Cardiac muscle cell (in vitro differentiated cells and primary cell): ENCODE data around the gene EN2. TPM values are rescaled to one million over a fixed set of nuclear protein-coding genes. Genes with fewer than 3 reads are reported as not detected.

ENCODE experiments used
- DNase-seq, 2 donors: peaks; one replicate each; pipeline versions ENCODE4 v3.0.0 to v3.0.0-alpha.2; 2010 to 2017; ENCODE audit warnings: low read depth in 1 of 2, low spot score in 1 of 2
- H3K27ac ChIP-seq: fragments of 200-600 bp; sonication (generic); 2 replicates; pipeline ENCODE4 v1.5.1; 2016
- H3K27me3 ChIP-seq: fragments of 200-600 bp; sonication (generic); 2 replicates; pipeline ENCODE4 v1.6.0; 2016; ENCODE audit warnings: control low read depth
- H3K36me3 ChIP-seq: fragments of 200-600 bp; sonication (generic); 2 replicates; pipeline ENCODE4 v1.5.1; 2016; ENCODE audit warnings: control low read depth
- H3K4me1 ChIP-seq: fragments of 200-600 bp; sonication (generic); 2 replicates; pipeline ENCODE4 v1.8.1; 2017; ENCODE audit warnings: low read depth, mild to moderate bottlenecking, mixed run types
- H3K4me3 ChIP-seq: fragments of 200-600 bp; sonication (generic); 2 replicates; pipeline ENCODE4 v1.5.1; 2016; ENCODE audit warnings: mild to moderate bottlenecking
- H3K9me3 ChIP-seq: fragments of 200-600 bp; sonication (generic); 2 replicates; pipeline ENCODE4 v1.5.1; 2017; ENCODE audit warnings: low read depth, mild to moderate bottlenecking, control low read depth
- polyA plus RNA-seq: library from polyadenylated mRNA; unstranded; fragments of >200 nt; fragmentation: Nextera tagmentation; extraction: Ambion mirVana; gene quantifications from 2 replicates; pipeline ENCODE4 v1.2.1, GENCODE V29; 2016
- total RNA-seq: library from RNA; depleted of rRNA; stranded (reverse); fragments of >200 nt; gene quantifications from 2 replicates; pipeline ENCODE4 v1.2.3, GENCODE V29; 2016
- TF ChIP-seq, protein P1 (sequence below): IDR thresholded peaks from 2 replicates; pipeline ENCODE4 v1.5.1; 2012; ENCODE audit warnings: low read depth, mild to moderate bottlenecking, low read length

EN2 gene
- total and polyA plus RNA-seq, 2 experiments from 2014 or later: not detected

DNA sequence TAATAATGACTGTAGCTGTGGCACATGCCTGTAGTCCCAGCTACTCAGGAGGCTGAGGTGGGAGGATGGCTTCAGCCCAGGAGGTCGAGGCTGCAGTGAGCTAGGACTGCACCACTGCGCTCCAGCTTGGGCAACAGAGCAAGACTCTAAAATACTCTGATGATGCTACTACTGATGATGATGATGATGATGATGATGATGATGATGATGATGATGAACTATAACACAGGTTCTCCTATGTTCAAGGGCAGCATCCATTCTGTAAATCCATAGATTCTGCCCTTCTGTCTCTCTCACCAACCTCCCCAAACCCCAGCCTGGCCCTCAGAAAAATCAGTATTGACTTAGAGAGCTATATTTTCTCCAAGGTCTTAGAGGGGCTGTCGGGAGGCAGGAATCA, 22.8 kb upstream of the EN2 start:
- Histone ChIP-seq H3K4me3 (no peak overlapping the region), H3K27me3 (peaks cover 75% of the 10 kb centered on the region), H3K9me3 (no peaks in the 10 kb centered on the region), H3K27ac (no peak overlapping the region), H3K4me1 (no peaks in the 10 kb centered on the region), H3K36me3 (no peaks in the 10 kb centered on the region)
- DNase-seq: no peak
- TF ChIP-seq, protein P1, sequence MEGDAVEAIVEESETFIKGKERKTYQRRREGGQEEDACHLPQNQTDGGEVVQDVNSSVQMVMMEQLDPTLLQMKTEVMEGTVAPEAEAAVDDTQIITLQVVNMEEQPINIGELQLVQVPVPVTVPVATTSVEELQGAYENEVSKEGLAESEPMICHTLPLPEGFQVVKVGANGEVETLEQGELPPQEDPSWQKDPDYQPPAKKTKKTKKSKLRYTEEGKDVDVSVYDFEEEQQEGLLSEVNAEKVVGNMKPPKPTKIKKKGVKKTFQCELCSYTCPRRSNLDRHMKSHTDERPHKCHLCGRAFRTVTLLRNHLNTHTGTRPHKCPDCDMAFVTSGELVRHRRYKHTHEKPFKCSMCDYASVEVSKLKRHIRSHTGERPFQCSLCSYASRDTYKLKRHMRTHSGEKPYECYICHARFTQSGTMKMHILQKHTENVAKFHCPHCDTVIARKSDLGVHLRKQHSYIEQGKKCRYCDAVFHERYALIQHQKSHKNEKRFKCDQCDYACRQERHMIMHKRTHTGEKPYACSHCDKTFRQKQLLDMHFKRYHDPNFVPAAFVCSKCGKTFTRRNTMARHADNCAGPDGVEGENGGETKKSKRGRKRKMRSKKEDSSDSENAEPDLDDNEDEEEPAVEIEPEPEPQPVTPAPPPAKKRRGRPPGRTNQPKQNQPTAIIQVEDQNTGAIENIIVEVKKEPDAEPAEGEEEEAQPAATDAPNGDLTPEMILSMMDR: no peak

DNA sequence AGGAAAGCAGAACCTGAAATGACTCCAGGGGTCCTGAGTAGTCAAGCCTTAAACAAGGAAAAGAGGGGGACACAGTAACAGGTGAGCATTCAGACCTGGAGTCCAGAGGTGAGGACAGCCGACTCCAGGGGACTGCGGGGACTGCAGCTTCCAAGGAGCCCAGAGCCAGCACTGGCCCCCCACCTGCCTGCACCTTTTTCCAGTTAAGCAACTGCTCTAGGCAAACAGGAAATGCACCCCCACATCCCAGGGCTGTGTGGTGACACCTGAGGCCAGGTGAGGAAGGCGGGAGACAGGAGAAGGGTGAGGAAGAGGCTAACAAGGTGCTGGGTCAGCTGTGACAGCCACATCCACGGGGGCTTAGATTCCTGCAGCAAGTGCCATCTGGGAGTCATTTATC, 20.1 kb upstream of the EN2 start:
- H3K9me3 ChIP-seq: no peaks in the 10 kb centered on the region
- H3K27ac ChIP-seq: no peak overlapping the region
- H3K36me3 ChIP-seq: no peaks in the 10 kb centered on the region
- no peak overlapping the region for H3K4me3 ChIP-seq
- no peak for DNase-seq
- H3K4me1 ChIP-seq: no peaks in the 10 kb centered on the region
- TF ChIP-seq, protein P1: no peak
- H3K27me3 ChIP-seq: peaks cover 78% of the 10 kb centered on the region

DNA sequence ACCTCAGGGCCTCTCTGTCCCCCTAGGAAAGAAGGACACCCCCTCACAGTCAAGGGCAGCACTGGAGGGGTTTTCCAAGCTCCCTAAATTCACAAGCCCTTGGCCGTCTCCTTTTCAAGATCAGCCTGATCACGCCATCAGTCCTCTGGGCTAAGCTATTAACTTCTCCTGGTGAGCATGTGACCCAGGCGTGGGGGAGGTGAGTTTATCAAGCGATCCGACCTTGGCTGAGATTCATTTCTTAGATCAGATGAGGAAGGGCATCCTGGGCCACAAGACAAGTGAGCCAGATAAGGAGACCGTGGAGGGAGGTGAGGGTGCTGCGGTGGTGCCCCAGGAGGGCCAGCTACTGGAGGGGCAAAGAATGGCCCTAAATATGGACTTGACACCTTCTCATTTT, 19.2 kb upstream of the EN2 start:
- H3K4me1 ChIP-seq: no peaks in the 10 kb centered on the region
- H3K9me3 ChIP-seq: no peaks in the 10 kb centered on the region
- no peaks in the 10 kb centered on the region for H3K36me3 ChIP-seq
- TF ChIP-seq, protein P1: no peak
- no peak for DNase-seq
- H3K27ac ChIP-seq: no peak overlapping the region
- H3K4me3 ChIP-seq: no peak overlapping the region
- H3K27me3 ChIP-seq: peaks cover 88% of the 10 kb centered on the region

DNA sequence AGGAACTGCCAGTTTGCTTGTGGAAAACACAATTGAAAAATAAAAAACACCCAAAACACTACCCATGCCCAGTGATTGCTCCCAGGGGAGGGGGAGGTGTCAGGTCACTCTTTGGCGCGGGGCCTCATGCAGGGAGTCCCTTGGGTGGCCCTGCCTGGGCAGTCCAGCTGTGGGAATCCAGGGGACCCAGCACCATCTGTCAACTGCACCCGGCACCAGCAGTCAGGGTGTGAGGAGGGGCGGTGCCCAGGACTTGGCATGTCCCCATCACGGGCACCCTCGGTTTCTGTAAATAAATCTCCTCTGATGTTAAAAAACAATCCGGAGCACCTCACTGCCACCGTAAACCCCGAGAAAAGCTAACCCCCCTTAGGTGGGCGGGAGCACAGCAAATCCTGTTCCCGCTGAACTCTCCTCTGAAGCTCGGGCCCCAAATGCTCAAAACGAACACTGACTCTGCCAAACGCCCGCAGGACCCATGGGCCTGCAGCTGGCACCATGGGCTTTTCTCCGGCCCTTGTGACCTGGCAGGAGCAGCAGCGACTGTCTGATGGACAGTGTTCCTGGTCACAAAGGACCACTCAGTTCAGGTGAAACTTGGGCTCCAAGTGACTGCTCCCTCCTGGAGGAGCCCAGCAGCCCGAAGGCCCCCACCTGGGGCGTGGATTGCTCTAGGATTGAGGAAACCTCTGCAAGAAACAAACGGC, 18.5 kb upstream of the EN2 start:
- Histone ChIP-seq H3K9me3 (no peaks in the 10 kb centered on the region), H3K36me3 (no peaks in the 10 kb centered on the region), H3K4me1 (no peaks in the 10 kb centered on the region), H3K27ac (no peak overlapping the region), H3K27me3 (peaks cover 95% of the 10 kb centered on the region), H3K4me3 (no peak overlapping the region)
- TF ChIP-seq, protein P1: no peak
- DNase-seq: no peak

DNA sequence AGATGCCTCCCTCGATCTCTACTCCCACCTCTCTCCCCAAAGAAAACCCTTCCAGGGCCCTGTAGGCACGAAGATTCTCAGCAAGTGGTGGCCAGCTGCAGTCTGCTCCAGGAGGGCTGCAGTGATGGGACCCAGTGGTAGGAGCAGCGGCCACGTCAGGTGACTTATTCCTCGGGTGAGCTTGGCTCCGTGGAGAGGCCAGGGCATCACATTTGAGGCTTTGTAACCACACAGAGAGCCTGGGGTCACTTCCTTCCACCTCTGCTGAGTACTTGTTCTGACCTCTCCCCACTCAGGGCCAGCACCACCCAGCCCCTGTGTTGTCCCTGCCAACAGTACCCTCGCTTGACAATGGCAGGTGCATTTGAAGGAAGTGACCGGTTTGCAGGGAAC, 17.9 kb upstream of the EN2 start:
- no peaks in the 10 kb centered on the region for H3K36me3 ChIP-seq
- TF ChIP-seq, protein P1: no peak
- H3K4me3 ChIP-seq: no peak overlapping the region
- H3K9me3 ChIP-seq: no peaks in the 10 kb centered on the region
- no peaks in the 10 kb centered on the region for H3K4me1 ChIP-seq
- peaks cover 100% of the 10 kb centered on the region for H3K27me3 ChIP-seq
- no peak for DNase-seq
- H3K27ac ChIP-seq: no peak overlapping the region

DNA sequence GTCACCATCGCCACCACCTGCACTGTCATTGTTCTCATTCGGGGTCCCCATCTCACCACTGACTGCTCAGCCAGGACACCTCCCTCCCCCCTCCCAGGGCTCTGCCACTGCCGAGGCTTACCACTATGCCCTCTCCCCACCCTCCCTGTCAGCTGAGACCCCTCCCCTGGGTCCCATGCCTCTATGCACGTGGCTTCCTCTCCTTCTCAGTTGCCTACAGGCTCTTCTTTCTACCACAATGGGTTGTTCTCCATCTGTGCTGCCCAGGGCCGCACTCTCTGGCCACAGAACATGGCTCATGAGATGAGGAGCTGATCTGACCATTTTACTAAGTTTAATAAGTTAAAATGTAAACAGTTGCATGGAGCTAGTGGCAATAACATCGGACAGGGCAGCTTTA, 16.1 kb upstream of the EN2 start:
- Histone ChIP-seq H3K4me3 (no peak overlapping the region), H3K9me3 (no peaks in the 10 kb centered on the region), H3K27me3 (peaks cover 100% of the 10 kb centered on the region), H3K36me3 (no peaks in the 10 kb centered on the region), H3K4me1 (no peaks in the 10 kb centered on the region), H3K27ac (no peak overlapping the region)
- TF ChIP-seq, protein P1: no peak
- DNase-seq: no peak
